T follicular helper cell (primary cell): ENCODE measurements around the gene SOCS7.

Source experiments
- DNase-seq: peaks from one replicate; pipeline ENCODE4 v3.0.0-alpha.2; 2020; ENCODE audit warnings: low read depth

Gene SOCS7

GRCh38 chr17:38336838-38337237 is 14.8 kb upstream of the SOCS7 start:
- DNase-seq: no peak

DNA sequence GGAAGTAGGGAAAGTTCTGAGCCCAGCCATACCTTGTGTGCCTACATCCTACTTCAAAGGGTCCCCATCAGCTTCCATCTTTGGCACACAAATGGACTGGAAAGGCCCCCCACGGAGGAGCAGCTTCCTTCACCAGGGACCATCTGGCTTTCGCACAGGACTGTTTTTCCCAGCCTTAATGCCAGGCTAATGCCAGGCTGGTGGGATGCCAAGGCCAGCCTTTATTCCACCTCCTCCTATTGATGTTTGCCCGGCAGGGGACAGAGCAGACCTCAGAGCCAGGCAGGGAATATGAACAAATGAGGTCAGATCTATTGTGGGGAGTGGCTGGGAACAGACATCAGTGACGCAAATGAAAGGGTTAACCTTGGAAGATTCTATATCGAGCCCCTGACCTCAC is 13.6 kb upstream of the SOCS7 start:
- DNase-seq: no peak

DNA sequence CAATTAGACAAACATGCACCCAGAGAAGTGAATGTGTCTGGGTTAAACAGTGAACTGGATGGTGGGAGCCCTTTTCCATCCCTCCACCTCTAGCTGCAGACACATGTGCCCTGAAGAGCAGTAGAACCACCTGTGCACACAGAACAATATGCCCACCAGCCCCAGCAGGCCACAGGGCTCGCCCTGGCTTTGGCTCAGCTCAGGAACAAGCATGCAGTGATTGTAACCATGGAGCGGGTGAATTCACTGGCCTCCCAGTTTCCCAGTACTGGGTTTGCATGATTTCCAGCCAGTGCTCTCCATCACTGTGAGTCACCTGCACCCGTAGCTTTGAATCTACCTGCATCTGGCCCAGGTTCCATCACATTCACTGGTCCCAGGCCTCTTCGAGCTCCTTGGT is 13.1 kb upstream of the SOCS7 start:
- no peak for DNase-seq

GRCh38 chr17:38339891-38340290 is 11.8 kb upstream of the SOCS7 start:
- DNase-seq: no peak

DNA sequence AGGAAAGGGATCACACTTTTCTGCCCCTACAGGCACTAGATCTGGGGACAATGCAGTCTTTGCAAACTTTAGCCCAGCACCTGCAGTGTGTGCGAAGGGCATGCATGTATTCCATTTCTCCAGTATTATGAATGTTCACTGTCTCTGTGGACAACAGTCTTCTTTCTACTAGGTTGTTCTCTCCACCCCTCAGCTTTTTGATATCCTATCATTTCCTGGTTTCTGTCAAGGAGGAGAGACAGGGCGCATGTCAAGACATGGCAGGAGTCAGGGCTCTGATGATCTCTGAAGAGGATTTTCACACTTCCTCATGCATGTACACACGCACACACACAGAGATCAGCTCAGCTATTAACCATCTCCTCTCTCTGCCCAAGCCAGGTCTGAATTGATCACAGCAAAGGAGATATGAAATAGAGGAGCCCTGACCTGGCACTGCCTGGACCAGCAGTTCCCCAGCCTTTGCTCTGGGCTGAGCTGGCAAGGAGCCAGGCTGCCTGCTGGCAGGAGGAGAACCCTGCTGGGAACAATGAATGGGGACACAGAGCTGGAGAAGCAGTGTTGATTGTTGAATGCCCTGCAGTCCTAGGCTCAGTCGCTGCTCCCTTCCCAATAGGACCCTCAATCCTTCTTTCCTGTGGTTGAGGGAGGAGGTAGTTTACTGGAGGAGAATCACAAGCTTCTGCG is 10.5 kb upstream of the SOCS7 start:
- no peak for DNase-seq

- no peak for DNase-seq
Measured at GRCh38 chr17:38342886-38343607, 8.6 kb upstream of the SOCS7 start.

DNA sequence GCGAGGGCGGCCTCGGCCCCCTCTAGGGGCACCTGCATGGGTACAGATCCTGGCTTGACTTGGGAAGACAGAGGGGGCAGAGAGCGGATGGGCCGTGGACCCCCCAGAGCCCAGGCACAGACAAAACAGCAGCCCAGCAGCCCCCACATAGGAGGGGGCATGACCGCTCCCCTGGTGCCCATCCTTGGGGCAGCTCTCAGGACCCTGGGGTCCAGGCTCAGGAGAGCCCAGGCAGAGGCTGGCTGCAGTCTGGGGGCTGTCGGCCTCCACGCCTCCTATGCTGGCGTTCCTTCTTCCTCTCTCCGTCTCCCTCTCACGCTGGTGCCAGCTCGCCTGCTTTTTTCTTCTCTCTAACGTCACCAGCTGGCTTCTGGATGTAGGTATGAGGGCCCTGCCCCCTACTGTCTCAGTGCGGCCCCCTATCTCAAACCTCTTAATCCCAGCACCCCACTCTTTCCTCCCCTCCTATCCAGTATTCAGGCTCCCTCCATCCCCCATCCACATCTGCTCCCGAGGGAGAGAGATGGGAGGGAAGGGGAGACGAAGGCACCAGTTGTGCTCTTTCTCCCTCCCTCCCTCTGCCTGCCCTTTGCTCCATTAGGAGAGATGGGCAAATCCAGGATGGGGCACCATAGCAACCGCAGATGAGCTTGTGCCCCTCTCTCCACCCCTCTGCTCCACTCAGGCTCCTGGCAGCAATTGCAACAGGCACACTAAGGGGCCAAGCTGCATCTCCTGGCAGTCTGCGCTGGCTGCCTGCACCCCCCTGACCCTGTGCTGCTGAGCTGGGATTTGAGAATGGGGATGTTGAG is 7.8 kb upstream of the SOCS7 start, which contains the start of gene GPR179:
TSS of gene GPR179 (minus strand) at position 349 of the 812 bp plus-strand sequence. CDS start at position 182, 167 bp downstream.
- no peak for DNase-seq

GRCh38 chr17:38344420-38344745 is 7.3 kb upstream of the SOCS7 start:
- no peak for DNase-seq

- DNase-seq: no peak
Measured at GRCh38 chr17:38345743-38346142, 5.9 kb upstream of the SOCS7 start.

GRCh38 chr17:38349097-38349730 is 2.4 kb upstream of the SOCS7 start:
- DNase-seq: peak; percentile 73

DNA sequence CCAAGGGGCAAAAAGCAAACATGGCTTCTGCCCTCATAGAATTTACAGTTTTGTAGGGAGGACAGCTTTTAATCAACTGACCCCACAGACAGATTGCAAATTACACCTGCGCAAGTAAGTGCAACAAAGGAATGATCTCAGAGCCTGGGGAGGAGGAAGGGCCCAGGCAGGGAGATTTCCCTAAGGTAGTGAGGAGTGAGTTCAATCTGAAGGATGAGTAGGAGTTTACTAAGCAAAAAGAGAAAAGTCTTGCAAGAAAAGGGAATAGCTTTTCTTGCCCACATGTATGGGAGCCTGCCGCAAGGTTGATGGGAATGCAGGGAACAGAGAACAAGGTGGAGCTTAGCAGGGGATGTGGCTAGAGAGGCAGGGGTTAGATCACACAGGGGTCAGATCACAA is 1.6 kb upstream of the SOCS7 start:
- no peak for DNase-seq

GRCh38 chr17:38352245-38353085 is 821 bp downstream of the SOCS7 start:
- DNase-seq: no peak

GRCh38 chr17:38353086-38353604 is 1.5 kb downstream of the SOCS7 start:
- DNase-seq: no peak

DNA sequence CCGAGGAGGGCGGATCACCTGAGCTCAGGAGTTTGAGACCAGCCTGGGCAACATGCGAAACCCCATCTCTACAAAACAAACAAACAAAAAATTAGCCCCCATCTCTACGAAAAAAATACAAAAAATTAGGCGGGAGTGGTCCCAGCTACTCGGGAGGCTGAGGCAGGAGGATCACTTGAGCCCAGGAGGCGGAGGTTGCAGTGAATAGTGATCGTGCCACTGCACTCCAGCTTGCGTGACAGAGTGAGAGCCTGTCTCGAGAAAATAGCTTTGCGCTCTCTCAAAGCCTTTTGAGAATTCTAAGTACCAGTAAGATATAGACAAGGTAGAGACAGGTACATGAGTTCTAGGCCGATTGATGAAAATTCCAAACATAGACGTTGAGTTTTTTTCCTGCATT is 2.0 kb downstream of the SOCS7 start:
- DNase-seq: no peak

- no peak for DNase-seq
Measured at GRCh38 chr17:38354466-38354865, 2.8 kb downstream of the SOCS7 start.

- no peak for DNase-seq
Measured at GRCh38 chr17:38355251-38355650, 3.6 kb downstream of the SOCS7 start.

DNA sequence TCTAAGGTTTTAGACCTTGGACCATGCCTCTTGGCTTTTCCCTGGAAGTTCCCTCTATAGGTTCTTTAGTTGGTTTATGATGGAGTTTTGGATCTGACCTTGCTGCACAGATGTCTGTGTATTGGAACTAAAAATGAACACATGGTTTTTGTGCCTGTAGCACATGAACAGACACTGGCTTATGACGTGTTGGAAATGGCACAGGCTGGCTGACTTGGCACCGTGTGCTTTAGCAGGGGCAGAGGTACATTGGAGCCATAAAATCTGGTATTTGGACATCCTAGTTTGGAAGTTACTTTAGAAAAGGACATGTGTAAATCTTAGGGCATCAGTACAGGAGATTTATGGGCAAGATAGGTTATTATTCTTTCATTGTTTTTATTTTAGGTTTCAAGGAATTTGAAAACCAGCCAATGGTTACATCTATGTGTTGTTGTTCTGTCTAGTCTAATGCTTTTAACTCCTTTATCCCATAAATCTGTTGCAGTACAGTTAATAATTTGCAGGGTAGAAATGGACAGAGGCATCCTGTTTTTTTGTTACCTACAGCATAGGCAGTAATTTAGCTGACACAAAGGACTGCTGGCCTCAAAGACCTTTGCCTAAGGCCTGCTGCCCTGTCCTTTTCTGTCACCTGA is 6.0 kb downstream of the SOCS7 start:
- DNase-seq: no peak

DNA sequence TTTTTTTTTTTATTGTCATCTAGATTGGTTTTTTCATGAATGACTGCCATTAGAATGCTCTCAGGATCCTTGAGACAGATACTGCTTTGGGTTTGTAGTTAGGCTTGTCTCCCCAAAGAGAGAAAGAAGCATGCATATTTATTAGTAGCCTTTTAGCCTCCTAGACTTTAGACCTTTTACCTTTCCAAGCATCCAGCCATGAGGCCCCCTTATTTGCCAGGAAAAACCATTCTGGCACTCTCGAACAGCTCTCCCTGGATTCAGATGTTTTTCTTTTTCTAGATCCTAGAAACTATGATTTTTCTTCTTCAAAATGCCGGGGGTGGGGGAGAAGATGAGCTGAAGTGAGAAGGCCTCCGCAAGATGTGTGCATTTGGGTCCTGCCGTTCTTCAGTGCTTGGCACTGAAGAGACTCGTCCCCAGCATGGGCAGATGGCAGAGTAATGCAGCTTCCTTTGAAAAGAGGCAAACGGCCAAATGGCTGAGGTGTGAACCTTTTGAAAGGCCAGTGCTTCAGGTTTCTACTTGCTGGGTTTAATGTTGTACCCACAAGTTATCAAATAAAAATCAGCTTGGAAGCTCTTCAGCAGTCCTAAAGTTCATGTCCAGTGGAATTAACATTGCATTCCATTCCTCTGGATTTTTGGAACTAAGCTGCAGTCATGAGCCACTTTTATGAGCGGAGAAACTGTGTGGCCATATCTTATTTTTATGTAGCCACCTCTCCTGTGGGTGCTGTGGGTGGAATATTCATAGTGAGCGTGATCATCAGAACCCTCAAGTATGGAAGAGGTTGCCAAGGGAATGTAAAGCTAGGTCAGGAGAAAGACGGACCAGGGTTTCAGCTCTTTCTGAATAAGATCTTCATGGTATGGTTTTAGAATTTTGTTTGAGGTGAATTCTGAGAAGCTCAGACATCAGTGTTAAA is 7.2 kb downstream of the SOCS7 start:
- no peak for DNase-seq

- DNase-seq: no peak
Measured at GRCh38 chr17:38361694-38362465, 10.2 kb downstream of the SOCS7 start.
